Measurements from ENCODE around the gene LRRC26.

The LRRC26 gene

DNA sequence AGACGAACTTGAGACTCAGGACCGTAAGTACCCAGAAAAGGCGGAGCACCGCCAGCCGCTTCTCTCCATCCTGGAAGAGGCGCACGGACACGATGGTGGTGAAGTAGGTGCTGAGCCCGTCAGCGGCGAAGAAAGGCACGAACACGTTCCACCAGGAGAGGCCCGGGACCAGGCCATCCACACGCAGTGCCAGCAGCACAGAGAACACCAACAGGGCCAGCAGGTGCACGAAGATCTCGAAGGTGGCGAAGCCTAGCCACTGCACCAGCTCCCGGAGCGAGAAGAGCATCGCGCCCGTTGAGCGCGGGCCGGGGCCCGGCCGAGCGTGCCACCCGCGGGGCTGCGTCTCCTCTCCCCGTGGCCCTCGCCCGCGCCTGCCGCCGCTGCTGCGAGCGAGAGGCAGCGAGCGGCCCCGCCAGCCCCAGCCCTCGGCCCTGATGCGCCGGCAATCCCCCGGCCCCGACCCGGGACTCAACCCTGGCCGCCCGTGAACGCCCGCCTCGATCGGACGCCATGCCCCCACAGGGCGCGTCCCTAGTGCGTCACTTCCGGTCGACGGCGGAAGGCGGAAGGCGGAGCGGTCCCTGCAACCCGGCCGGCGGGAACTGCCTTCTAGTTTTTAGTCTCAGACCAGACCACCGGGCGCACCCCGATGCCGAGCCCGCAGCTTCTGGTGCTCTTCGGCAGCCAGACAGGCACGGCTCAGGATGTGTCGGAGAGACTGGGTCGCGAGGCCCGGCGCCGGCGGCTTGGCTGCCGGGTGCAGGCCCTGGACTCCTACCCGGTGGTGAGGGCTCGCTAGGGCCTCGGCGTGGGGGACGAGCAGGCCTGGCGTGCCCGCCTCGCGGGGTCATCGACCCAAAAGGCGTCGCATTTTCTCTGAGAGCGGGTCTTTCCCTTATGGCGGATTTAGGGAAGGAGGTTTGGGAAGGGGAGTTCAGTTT is 35.5 kb upstream of the LRRC26 start, which contains the start of the genes NDOR1 and TMEM203:
TSS of gene NDOR1 (plus strand) at position 575 of the 944 bp plus-strand sequence. CDS start at position 653, 78 bp downstream.
TSS of gene TMEM203 (minus strand) at position 523 of the 944 bp plus-strand sequence. CDS start at position 289, 234 bp downstream.
- no peaks in the 10 kb centered on the region for H3K9me3 Mint-ChIP-seq
- DNase-seq (peak; percentile 93 to 95 (median 94)), ATAC-seq (replicated peaks) (peak; percentile 60)
- H3K27ac Mint-ChIP-seq = peak within 1 kb of the TSS; percentile 96 to 97
- peak within 1 kb of the TSS; percentile 91 to 94 for H3K4me3 Mint-ChIP-seq
- peaks cover 45% of the 10 kb centered on the region for H3K36me3 Mint-ChIP-seq (ENCODE audit: insufficient read depth)
- H3K27me3 Mint-ChIP-seq = no peaks in the 10 kb centered on the region
- H3K4me1 Mint-ChIP-seq (ENCODE audit: low read depth in 2 of 2) = peaks cover 26 to 40% of the 10 kb centered on the region in 2 donors

DNA sequence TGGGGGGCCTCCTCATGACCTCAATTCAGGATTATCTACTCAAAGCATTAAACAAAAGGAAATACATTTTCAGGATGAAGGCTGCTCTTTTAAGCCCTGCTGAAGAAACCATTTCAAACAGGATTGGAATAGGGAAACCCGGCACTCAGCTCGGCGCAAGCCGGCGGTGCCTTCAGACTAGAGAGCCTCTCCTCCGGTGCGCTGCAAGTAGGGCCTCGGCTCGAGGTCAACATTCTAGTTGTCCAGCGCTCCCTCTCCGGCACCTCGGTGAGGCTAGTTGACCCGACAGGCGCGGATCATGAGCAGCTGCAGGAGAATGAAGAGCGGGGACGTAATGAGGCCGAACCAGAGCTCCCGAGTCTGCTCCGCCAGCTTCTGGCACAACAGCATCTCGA is 34.9 kb upstream of the LRRC26 start:
- no peak for DNase-seq
- H3K4me3 Mint-ChIP-seq = peak overlapping the region; percentile 91 to 94
- H3K36me3 Mint-ChIP-seq (ENCODE audit: insufficient read depth) = peaks cover 40% of the 10 kb centered on the region
- peak overlapping the region; percentile 96 to 97 for H3K27ac Mint-ChIP-seq
- H3K27me3 Mint-ChIP-seq = no peaks in the 10 kb centered on the region
- H3K9me3 Mint-ChIP-seq = no peaks in the 10 kb centered on the region
- peaks cover 26 to 40% of the 10 kb centered on the region in 2 donors for H3K4me1 Mint-ChIP-seq (ENCODE audit: low read depth in 2 of 2)
- ATAC-seq (replicated peaks) = no peak

DNA sequence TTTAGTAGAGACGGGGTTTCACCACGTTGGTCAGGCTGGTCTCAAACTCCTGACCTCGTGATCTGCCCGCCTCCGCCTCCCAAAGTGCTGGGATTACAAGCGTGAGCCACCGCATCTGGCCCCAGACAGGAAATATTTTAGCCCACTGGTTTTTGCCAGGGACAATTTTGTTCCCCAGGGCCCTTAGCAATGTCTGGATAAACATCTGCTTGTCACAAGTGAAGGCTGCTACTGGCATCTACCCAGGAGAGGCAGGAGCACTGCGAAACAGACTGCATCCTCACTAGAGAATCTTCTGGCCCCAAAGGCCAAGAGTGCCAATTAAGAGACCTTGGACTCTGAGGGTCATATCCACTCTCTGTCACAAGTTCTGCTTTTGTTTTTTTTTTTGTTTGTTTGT is 33.1 kb upstream of the LRRC26 start:
- Mint-ChIP-seq H3K4me3 (peak overlapping the region in 1 of 2 donors; percentile 85), H3K27me3 (no peaks in the 10 kb centered on the region), H3K27ac (no peak overlapping the region), H3K4me1 (ENCODE audit: low read depth in 2 of 2) (peaks cover 29 to 40% of the 10 kb centered on the region in 2 donors), H3K36me3 (ENCODE audit: insufficient read depth) (peaks cover 40% of the 10 kb centered on the region), H3K9me3 (no peaks in the 10 kb centered on the region)
- ATAC-seq (replicated peaks) (no peak), DNase-seq (no peak)

GRCh38 chr9:137201205-137201868 is 31.5 kb upstream of the LRRC26 start:
- peaks cover 14 to 27% of the 10 kb centered on the region in 2 donors for H3K4me1 Mint-ChIP-seq (ENCODE audit: low read depth in 2 of 2)
- no peaks in the 10 kb centered on the region for H3K27me3 Mint-ChIP-seq
- ATAC-seq (replicated peaks) = no peak
- H3K4me3 Mint-ChIP-seq = peak overlapping the region; percentile 85
- H3K27ac Mint-ChIP-seq = peak overlapping the region; percentile 81 to 89
- H3K36me3 Mint-ChIP-seq (ENCODE audit: insufficient read depth) = peaks cover 33% of the 10 kb centered on the region
- no peaks in the 10 kb centered on the region for H3K9me3 Mint-ChIP-seq
- no peak for DNase-seq

DNA sequence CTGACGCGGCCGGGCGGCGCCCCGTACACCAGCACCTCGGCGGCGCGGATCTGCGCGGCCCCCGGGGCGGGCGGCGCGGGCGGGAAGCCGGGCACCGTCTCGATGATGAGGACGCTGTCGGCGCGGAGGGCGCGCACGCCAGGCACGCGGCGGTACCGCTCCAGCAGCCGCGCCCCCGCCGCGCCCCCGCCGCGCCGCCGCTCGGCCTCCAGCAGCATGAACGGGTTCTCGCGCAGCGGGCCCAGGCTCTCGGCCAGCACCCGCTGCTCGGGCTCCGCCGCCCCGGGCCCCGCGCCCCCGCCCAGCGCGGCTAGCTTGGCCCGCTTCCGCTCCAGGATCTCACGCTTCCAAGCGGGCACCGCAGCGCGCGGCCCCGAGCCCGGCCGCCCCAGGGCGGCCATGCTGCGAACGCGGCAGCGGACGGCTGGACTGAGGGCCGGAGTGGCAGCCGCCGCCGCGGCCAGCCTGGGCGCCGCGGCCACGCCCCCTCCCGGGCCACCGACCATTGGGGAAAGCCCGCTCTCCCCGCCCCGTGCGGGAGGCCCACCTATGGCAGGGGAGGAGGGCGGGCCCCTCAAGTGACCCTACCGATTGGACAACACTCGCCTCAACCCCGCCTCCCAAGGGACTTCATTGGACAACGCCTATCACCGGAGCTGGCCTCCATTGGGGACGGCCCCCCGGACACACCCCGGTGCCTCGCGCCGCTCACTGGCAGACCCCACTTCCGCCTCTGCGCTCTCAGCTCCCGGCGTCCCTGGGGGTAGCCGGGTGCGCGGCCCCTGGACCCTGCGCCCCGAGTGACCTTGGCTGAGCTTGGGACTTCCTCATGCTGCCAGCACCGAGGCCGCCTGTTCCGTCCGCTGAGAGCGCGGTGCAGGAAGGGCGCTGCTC is 30.7 kb upstream of the LRRC26 start, which contains the start of gene TPRN:
TSS of gene TPRN (minus strand) at position 431 of the 894 bp plus-strand sequence. CDS start at position 401, 30 bp downstream.
- ATAC-seq (replicated peaks) (peak; percentile 90), DNase-seq (peak; percentile 97 to 98 (median 97))
- Mint-ChIP-seq H3K9me3 (no peaks in the 10 kb centered on the region), H3K27me3 (no peaks in the 10 kb centered on the region), H3K36me3 (ENCODE audit: insufficient read depth) (peaks cover 25% of the 10 kb centered on the region), H3K4me3 (peak within 1 kb of the TSS; percentile 85), H3K27ac (peak within 1 kb of the TSS; percentile 81 to 89), H3K4me1 (ENCODE audit: low read depth in 2 of 2) (peaks cover 8 to 20% of the 10 kb centered on the region in 2 donors)

DNA sequence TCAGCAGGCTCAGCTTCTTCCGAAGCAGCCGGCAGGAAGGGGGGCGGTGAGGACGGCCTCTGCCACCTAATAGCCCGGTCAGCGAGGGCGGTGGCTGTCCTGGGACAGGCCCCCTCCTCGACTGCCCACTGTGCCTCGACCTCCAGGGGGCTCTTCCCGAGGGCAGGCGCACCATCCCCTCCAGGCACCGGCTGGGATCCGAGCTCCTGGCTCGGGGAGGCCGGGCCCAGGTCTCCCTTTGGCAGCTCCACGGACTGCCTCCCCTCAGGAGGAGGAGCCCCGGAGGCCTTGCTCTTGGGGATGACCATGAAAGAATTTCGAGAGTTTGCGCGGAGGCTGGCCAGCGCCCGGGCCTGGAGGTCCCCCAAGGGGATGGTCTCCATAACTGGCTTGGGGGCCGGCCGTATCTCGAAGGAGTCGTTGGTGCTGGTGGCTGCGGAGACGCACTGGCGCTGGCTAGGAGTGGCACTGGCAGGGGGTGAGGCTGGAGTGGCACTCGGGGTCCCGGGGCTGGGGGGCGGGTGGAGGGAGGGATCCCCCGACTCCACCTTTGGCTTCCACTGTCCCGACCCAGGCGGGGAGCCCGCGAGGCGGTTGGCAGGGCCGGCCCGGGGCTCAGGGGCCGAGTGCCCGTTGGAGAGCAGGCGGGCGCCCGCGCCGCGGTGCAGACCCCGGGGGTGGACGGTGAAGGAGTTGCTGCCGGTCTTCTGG is 29.7 kb upstream of the LRRC26 start:
- peak overlapping the region in 1 of 2 donors; percentile 83 for H3K27ac Mint-ChIP-seq
- no peak for ATAC-seq (replicated peaks)
- no peaks in the 10 kb centered on the region for H3K9me3 Mint-ChIP-seq
- peak overlapping the region; percentile 77 to 85 for H3K4me3 Mint-ChIP-seq
- no peak for DNase-seq
- peaks cover 15% of the 10 kb centered on the region for H3K36me3 Mint-ChIP-seq (ENCODE audit: insufficient read depth)
- peaks cover 8 to 16% of the 10 kb centered on the region in 2 donors for H3K4me1 Mint-ChIP-seq (ENCODE audit: low read depth in 2 of 2)
- no peaks in the 10 kb centered on the region for H3K27me3 Mint-ChIP-seq

DNA sequence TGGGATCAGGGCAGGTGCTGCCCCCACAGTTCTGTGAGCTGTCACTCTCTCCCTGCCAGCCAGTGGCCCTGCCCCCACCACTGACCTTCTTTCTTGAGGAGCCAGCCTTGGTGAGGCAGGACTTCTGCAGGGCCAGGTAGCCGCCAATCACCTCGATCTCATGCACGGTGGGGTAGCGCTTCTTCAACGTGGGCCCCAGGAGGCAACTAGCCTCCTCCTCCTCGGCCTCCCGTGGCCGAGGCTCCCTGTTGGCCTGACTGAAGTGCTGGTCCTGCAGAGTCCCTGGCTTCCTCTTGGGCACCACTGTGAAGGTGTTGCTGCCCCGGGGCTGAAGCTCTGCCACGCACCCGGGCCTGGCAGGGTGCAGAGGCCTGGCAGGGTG is 29.0 kb upstream of the LRRC26 start:
- ATAC-seq (replicated peaks) (no peak), DNase-seq (no peak)
- no peaks in the 10 kb centered on the region for H3K27me3 Mint-ChIP-seq
- peaks cover 8% of the 10 kb centered on the region for H3K36me3 Mint-ChIP-seq (ENCODE audit: insufficient read depth)
- H3K27ac Mint-ChIP-seq = no peak overlapping the region
- peak overlapping the region in 1 of 2 donors; percentile 85 for H3K4me3 Mint-ChIP-seq
- peaks cover 8 to 14% of the 10 kb centered on the region in 2 donors for H3K4me1 Mint-ChIP-seq (ENCODE audit: low read depth in 2 of 2)
- no peaks in the 10 kb centered on the region for H3K9me3 Mint-ChIP-seq

- H3K4me3 Mint-ChIP-seq = no peak overlapping the region
Measured at GRCh38 chr9:137198051-137198901, 28.4 kb upstream of the LRRC26 start.

DNA sequence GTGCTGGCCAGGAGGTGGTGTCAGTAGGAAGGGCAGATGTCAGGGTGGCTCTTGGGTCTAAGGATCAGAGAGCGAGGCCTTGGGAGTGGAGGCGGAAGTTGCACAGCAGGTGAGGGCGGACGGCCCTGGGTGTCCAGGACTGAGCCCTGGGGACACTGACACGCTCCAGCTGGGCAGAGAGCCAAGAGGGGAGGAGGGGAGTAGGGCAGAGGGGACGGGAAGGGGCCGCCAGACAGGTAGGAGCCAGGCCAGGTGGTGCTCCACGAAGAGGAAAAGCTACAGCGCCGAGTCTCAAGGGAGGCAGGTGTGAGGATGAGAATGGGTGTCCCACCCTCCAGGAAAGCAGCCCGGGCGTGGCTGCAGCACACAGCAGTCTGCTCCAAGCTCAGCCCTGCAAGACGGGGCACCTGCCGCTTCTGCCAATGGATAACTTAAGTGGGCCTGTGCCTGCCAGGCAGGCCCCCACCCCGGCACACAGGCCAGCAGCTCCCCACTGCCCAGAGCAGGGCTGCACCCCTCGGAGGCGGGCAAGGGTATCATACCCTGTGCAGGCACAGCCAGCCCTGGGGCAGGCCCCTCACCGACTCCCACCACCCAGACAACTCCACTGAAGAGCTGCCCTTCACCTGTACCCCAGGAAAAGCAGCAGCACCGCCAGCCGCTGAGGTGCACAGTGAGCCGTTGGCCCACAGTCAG is 25.8 kb upstream of the LRRC26 start:
- Mint-ChIP-seq H3K4me3 (no peak overlapping the region), H3K27me3 (no peaks in the 10 kb centered on the region), H3K27ac (no peak overlapping the region), H3K36me3 (ENCODE audit: insufficient read depth) (peaks cover 13% of the 10 kb centered on the region), H3K4me1 (ENCODE audit: low read depth in 2 of 2) (peaks cover 6% of the 10 kb centered on the region in 2 donors), H3K9me3 (no peaks in the 10 kb centered on the region)
- DNase-seq (no peak), ATAC-seq (replicated peaks) (no peak)

More at GRCh38 chr9:137198051-137198901, 28.4 kb upstream of the LRRC26 start:
- H3K36me3 Mint-ChIP-seq (ENCODE audit: insufficient read depth) = peaks cover 8% of the 10 kb centered on the region
- no peaks in the 10 kb centered on the region for H3K9me3 Mint-ChIP-seq
- H3K27ac Mint-ChIP-seq = no peak overlapping the region
- no peak for ATAC-seq (replicated peaks)
- no peaks in the 10 kb centered on the region for H3K27me3 Mint-ChIP-seq
- DNase-seq = no peak
- H3K4me1 Mint-ChIP-seq (ENCODE audit: low read depth in 2 of 2) = peaks cover 8 to 14% of the 10 kb centered on the region in 2 donors

DNA sequence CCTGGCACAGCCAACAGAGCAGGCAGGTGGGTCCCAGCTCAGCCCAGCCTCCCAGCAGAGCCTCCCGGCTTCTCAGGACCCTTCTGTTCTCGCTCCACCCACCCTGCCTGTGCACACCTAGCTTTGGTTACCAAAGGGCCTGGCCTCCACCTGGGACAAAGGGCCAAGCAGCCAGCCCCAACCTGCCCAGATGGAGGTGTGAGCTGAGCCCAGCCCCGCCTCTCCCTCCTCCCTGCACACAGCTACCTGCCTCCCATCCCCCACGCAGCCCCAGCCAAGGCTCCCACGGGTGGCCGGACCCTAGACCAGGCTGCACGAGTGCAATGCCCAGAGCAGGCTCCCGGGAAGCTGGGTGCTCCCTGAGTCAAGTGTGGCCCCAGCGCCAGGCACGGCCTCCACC is 25.1 kb upstream of the LRRC26 start:
- Mint-ChIP-seq H3K36me3 (ENCODE audit: insufficient read depth) (peaks cover 16% of the 10 kb centered on the region), H3K4me1 (ENCODE audit: low read depth in 2 of 2) (peaks cover 9% of the 10 kb centered on the region in 2 donors), H3K4me3 (no peak overlapping the region), H3K9me3 (no peaks in the 10 kb centered on the region), H3K27me3 (no peaks in the 10 kb centered on the region), H3K27ac (no peak overlapping the region)
- ATAC-seq (replicated peaks) (no peak), DNase-seq (no peak)

GRCh38 chr9:137194388-137194787 is 24.5 kb upstream of the LRRC26 start:
- Mint-ChIP-seq H3K27me3 (no peaks in the 10 kb centered on the region), H3K9me3 (no peaks in the 10 kb centered on the region), H3K4me1 (ENCODE audit: low read depth in 2 of 2) (peaks cover 11% of the 10 kb centered on the region in 2 donors), H3K36me3 (ENCODE audit: insufficient read depth) (peaks cover 16% of the 10 kb centered on the region), H3K27ac (no peak overlapping the region), H3K4me3 (no peak overlapping the region)
- ATAC-seq (replicated peaks) (no peak), DNase-seq (no peak)
